Neural progenitor cell (in vitro differentiated cells): ENCODE results near the gene NCOA3.

ENCODE experiments used
- CTCF ChIP-seq: fragments of 200-600 bp; sonication (generic); IDR thresholded peaks from 2 replicates; pipeline ENCODE4 v1.5.1; 2017; ENCODE audit warnings: antibody characterized with exemption, mild to moderate bottlenecking
- EZH2 ChIP-seq: fragments of 200-600 bp; sonication (generic); IDR thresholded peaks from 2 replicates; pipeline ENCODE4 v1.6.1; 2017; ENCODE audit warnings: antibody characterized with exemption, mild to moderate bottlenecking, moderate library complexity
- EZH2phosphoT487 ChIP-seq: fragments of 200-600 bp; sonication (generic); IDR thresholded peaks from 2 replicates; pipeline ENCODE4 v1.6.1; 2017; ENCODE audit warnings: antibody characterized with exemption

- TF ChIP-seq CTCF (no peak), EZH2 (no peak), EZH2phosphoT487 (no peak)
These were observed 162.4 kb downstream of the NCOA3 start for GRCh38 chr20:47664068-47664437.
